Liver (tissue), 3 donors: Measurements from ENCODE around the gene CPLX1.

Experiments
- CTCF ChIP-seq: fragments of 150-350 bp; IDR thresholded peaks from 2 replicates; pipeline ENCODE4 v1.5.1; 2017; ENCODE audit warnings: improper control_type of control experiment, low read depth, low read length; ENCODE audit not compliant: missing input control
- RAD21 ChIP-seq, 2 donors: IDR thresholded peaks; 2 replicates each; pipeline ENCODE4 v1.6.1; 2016; ENCODE audit warnings: antibody characterized with exemption in 2 of 2, mild to moderate bottlenecking in 2 of 2
- REST ChIP-seq: IDR thresholded peaks from 2 replicates; pipeline ENCODE4 v1.6.1; 2016; ENCODE audit warnings: antibody characterized with exemption, mild to moderate bottlenecking
- donor health status: healthy.
- donor health status: healthy.

- TF ChIP-seq CTCF = no peak
- TF ChIP-seq RAD21 (IDR thresholded peaks at IDR 0.05) = no peak
- TF ChIP-seq REST = no peak
These were observed 45.6 kb upstream of the CPLX1 start for GRCh38 chr4:871484-871883.
